HAP-1 (cell line): Measurements from ENCODE around the gene VAC14.
"Not testable (repeated sequence)": the region's sequence is repeated elsewhere in the genome, so short reads cannot be mapped to it uniquely, and the experiment has no call there.

ENCODE experiments used
- DNase-seq, 2 experiments: peaks; one replicate each; pipeline ENCODE4 v3.0.0-alpha.2; 2016 to 2020; ENCODE audit warnings: low spot score in 2 of 2
- H3K27me3 ChIP-seq: fragments of 250-450 bp; sonication (Bioruptor Pico); 2 replicates; pipeline ENCODE4 v1.5.1; 2020; ENCODE audit warnings: low read depth, mild to moderate bottlenecking, moderate library complexity
- H3K36me3 ChIP-seq: fragments of 250-450 bp; sonication (Bioruptor Pico); replicated peaks from 2 replicates; pipeline ENCODE4 v1.5.1; 2020; ENCODE audit warnings: mild to moderate bottlenecking
- H3K4me1 ChIP-seq: fragments of 250-450 bp; sonication (Bioruptor Pico); 2 replicates; pipeline ENCODE4 v1.5.1; 2020; ENCODE audit warnings: mild to moderate bottlenecking
- H3K4me3 ChIP-seq: fragments of 250-450 bp; sonication (Bioruptor Pico); 2 replicates; pipeline ENCODE4 v1.5.1; 2020; ENCODE audit warnings: mild to moderate bottlenecking, moderate library complexity
- H3K9me3 ChIP-seq: fragments of 250-450 bp; sonication (Bioruptor Pico); 2 replicates; pipeline ENCODE4 v1.5.1; 2020; ENCODE audit warnings: mild to moderate bottlenecking, moderate library complexity
- in situ Hi-C: fragments of 300-500 bp; cut with MboI; formaldehyde crosslinking; loops from 3 replicates; pipeline ENCODE4 v1.14.3; 2020; ENCODE audit warnings: low sequenced_read_pairs, inconsistent platforms, mixed read lengths

Gene VAC14

DNA sequence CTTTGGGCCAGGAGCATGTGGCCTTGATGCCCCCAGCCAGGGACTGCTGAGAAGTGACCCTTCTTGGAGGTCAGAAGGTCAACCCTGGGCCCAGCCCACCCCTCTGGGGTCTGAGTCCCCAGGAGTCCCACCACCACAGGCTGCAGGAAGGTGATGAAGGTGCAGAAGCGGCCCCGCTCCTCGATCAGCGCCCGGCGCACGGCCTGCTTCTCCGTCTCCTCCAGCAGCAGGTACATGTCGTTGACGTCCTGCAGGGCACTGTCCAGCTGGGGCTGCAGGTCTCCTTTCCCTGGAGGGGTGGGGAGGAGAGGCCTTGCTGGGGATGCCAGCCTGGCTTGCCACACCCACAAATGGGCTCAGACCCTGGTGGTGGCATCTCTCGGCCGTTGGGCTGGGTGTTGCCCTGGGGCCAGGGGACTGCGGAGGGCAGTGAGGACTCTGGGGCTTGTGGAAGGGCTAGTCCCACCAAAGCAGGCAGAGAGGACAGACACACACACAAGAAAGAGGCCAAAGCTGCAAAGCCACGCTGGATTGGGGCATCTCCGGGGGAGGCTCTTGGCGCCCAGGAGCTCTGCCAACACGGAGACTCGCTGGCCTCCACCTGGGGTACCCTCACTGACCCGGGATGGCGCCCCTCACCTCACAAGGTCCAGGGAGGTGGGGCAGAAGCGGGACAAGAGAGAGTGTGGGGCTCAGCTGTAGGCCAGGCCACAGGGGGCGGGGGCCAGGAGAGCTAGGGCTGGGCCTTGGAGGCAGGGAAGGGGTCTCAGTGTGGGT, 122.6 kb downstream of the VAC14 start:
- Histone ChIP-seq H3K9me3 (no peaks in the 10 kb centered on the region), H3K4me3 (no peak overlapping the region), H3K36me3 (peaks cover 52% of the 10 kb centered on the region), H3K4me1 (no peaks in the 10 kb centered on the region), H3K27me3 (no peaks in the 10 kb centered on the region)
- no peak for DNase-seq
- in situ Hi-C loops, result no loop called here

DNA sequence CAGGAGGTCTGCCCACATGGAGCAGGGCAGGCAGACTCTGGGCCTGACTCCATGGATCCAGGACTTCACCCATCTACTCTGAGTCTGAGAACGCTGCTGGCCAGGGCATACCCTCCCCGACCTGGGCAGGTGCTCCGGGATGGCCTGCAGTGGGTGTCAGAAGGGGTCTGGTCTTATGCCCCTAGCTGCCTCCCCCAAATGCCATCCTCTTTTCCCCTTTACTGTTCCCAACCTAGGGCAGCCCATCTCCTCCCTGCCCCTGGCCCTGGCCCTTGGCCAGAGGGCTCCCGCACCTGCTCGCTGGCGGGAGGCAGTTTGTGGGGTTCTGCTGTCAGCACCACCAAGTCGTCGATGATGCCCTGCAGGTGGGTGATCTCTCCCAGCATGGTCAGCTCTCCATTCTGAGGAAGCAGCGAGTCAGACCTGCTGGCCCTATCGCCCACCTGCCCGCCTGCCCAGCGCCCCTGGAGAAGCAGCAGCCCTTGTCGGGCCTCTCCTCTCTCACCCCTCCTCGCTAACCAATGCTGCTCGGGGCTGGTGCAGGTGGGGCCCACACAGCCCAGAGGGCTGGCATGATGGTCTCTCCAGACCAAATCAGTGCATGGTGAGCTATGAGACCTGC, 123.3 kb downstream of the VAC14 start:
- Histone ChIP-seq H3K4me1 (no peaks in the 10 kb centered on the region), H3K4me3 (no peak overlapping the region), H3K27me3 (no peaks in the 10 kb centered on the region), H3K9me3 (no peaks in the 10 kb centered on the region), H3K36me3 (peaks cover 58% of the 10 kb centered on the region)
- no peak for DNase-seq
- in situ Hi-C loops, result no loop called here

DNA sequence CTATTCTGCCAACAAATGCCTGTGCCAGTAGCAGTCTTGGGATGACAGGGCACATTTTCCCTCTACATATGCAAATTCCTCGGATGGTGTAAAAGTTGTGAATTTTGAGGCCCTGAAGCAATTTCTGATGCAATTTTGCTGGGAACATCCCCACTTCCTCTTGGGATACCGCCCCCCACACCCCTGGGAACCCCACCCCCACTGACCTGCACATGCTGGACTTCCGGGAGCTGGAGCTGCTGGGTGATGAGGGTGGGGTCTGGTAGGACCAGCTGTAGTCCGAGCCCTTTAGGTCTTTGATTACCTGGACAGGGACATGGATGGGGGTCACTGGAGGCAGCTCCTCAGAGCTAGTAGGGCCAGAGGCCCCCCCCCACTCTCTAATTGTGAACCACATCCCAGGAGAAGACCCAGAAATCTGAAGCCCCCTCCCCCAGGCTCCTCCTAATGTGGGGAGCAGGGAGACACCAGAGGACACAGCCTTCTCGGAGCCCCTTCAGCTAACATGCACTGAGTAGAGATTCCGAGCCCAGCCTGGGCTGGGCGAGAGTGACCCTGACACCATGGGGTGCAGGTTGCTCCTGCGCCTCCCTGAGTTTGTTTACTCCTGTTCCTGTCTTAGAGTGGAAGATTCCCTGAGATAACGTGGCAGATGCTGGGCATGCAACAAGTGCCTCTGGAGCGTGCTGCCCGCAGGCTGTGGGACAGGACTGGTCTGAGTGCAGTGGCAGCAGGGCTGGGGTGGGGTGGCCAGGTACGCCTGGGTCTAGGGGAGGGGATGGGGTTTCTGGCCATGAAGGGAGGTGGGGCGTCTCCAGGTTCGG, 124.1 kb downstream of the VAC14 start:
- no peak for DNase-seq
- H3K27me3 ChIP-seq, result no peaks in the 10 kb centered on the region
- H3K4me1 ChIP-seq, result no peaks in the 10 kb centered on the region
- no peaks in the 10 kb centered on the region for H3K9me3 ChIP-seq
- in situ Hi-C loops, result no loop called here
- H3K4me3 ChIP-seq, result no peak overlapping the region
- H3K36me3 ChIP-seq, result peaks cover 58% of the 10 kb centered on the region

DNA sequence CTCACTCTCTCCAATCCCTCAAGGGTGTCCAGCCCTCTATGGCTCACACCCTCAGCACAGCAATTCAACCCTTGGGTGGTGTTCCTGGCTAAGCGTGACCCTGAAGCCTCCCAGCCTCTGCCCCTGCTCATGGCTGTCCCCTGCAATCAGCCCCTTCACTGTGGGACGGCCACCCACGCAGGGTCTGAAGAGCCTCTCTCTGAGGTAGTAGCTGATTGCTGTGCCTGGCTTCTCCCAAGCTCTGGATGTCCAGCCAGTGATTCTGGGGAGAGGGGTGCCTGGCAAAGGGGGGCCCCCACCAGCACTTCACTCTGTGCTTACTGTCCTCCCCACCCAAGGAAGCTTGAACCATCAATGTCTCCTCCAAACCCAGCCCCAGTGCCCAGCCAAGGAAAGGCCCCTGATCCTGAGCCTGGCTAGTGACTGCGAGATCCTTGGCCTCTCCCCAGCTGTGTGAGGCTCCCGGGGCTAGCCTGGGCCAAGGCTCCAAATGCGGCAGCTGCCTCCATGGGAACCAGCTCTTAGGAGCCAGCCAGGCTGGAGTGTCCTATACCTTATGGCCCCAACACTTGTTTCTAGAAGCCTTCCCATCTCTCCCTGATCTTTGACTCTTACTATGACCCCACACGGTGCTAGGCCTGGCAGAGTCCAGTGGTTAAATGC, 125.0 kb downstream of the VAC14 start:
- Histone ChIP-seq H3K4me1 (no peaks in the 10 kb centered on the region), H3K4me3 (no peak overlapping the region), H3K9me3 (no peaks in the 10 kb centered on the region), H3K36me3 (peaks cover 64% of the 10 kb centered on the region), H3K27me3 (no peaks in the 10 kb centered on the region)
- no peak for DNase-seq
- in situ Hi-C loops, result no loop called here

DNA sequence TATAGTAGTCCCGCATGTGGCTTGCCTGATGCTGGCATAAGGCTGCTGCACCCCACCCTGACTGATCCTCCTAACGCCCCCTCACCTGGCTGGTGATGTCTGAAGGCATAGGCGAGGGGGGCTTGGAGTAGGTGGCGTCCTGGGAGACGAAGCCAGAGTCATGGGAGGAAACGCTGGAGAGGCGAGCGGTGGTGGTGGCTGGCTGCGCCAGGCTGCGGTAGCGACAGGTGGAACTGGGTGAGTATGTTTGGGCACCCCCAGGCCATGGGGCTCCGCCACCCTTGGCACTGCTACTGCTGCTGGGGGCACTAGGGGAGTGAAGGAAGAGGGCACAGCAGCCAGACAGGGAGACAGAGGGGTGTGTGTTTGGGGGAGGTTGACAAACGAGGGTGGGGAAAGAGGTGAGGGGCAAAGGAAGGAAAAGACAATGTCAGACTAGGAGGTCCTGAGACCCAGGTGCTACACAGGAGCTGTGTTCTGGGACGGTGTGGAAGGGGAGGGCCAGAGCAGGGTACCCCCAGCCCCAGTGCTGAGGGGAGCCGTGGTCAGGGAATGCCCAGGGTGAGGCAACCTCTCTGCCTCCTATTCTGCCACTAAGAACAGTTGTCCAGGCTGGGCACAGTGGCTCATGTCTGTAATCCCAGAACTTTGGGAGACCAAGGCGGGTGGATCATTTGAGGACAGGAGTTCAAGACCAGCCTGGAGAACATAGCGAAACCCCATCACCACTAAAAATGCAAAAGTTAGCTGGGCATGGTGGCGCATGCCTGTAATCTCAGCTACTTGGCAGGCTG, 126.5 kb downstream of the VAC14 start:
- no peaks in the 10 kb centered on the region for H3K9me3 ChIP-seq
- H3K27me3 ChIP-seq, result no peaks in the 10 kb centered on the region
- DNase-seq, result no peak
- in situ Hi-C loops, result no loop called here
- no peak overlapping the region for H3K4me3 ChIP-seq
- H3K4me1 ChIP-seq, result no peaks in the 10 kb centered on the region
- H3K36me3 ChIP-seq, result peaks cover 69% of the 10 kb centered on the region

DNA sequence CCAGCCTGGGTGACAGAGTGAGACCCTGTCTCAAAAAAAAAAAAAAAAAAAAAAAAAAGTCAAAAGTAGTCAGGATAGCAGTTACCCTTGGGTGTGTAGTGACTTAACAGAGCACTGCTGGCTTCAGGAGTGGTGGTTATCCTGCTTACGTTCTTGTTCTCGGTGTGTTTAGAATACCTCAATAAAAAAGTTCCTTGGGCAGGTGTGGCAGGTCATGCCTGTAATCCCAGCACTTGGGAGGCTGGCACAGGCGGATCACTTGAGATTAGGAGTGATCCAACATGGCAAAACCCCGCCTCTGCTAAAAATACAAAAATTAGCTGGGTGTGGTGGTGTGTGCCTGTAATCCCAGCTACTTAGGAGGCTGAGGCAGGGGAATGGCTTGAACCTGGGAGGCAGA, 130.0 kb downstream of the VAC14 start:
- H3K4me1 ChIP-seq, H3K9me3 ChIP-seq, H3K27me3 ChIP-seq, in situ Hi-C loops, H3K4me3 ChIP-seq, DNase-seq: not testable (repeated sequence)
- peaks cover 58% of the 10 kb centered on the region for H3K36me3 ChIP-seq

DNA sequence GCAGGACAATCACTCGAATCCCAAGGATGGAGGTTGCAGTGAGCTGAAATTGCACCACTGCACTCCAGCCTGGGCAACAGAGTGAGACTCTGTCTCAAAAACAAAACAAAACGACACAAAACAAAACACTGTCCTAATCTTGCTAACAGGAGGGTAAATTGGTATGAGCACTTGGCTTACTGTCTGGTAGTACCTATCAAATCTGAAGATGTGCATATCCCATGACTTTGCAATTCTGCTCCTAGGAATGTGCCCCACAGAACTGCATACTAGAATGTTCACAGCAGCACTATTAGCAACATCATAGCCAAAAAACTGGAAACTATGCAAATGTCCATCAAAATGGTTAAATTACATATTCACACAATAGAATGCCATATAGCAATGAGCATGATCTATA, 130.8 kb downstream of the VAC14 start:
- no peaks in the 10 kb centered on the region for H3K9me3 ChIP-seq
- no peak overlapping the region for H3K4me3 ChIP-seq
- no peaks in the 10 kb centered on the region for H3K4me1 ChIP-seq
- in situ Hi-C loops, result no loop called here
- H3K27me3 ChIP-seq, result no peaks in the 10 kb centered on the region
- no peak for DNase-seq
- H3K36me3 ChIP-seq, result peaks cover 58% of the 10 kb centered on the region

DNA sequence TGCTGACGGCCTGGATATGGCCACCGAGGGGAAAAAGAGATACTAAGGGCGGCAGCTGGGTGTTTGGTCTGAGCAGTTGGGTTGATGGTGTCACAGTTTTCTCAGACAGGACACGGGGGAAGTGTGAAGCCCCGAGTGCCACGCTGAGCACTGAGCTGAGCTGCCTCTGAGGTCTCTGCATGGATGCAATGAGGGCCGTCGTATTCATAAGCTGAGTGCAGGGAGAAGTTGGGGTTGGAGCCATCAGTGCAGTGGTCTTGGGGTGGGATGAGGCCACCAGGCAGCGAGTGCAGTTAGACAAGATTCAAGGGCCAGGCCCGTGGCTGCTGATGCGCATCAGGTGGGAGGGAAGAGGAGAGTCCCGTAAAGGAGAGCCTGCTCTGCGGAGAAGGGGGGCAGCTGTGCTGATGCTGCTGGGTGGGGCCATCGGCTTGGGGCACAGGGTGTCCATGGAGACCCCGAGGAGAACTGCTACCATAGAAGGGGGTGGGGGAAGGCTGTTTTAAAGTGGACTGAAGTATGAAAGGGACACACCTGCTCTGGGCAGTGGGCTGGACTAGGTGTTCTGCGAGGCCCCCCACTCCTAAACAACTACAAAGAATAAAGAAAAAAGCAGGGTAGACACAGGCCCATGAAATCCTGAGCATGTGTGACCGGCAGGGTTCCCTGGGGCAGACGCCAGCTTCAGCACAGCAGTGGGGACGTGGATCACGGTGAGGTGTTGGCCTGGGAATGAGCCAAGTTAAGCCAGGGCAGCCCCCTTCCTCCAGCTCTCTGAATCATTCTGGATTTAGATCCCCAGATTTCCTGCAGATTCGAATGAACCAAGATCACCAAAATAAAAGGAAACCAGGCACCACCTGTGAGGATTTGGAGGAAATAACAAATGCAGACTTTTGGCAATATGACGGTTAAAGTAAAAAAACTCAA, 134.9 kb downstream of the VAC14 start:
- H3K36me3 ChIP-seq, result peaks cover 48% of the 10 kb centered on the region
- no peaks in the 10 kb centered on the region for H3K9me3 ChIP-seq
- H3K27me3 ChIP-seq, result no peaks in the 10 kb centered on the region
- no peak for DNase-seq
- in situ Hi-C loops, result no loop called here
- no peaks in the 10 kb centered on the region for H3K4me1 ChIP-seq
- H3K4me3 ChIP-seq, result no peak overlapping the region

DNA sequence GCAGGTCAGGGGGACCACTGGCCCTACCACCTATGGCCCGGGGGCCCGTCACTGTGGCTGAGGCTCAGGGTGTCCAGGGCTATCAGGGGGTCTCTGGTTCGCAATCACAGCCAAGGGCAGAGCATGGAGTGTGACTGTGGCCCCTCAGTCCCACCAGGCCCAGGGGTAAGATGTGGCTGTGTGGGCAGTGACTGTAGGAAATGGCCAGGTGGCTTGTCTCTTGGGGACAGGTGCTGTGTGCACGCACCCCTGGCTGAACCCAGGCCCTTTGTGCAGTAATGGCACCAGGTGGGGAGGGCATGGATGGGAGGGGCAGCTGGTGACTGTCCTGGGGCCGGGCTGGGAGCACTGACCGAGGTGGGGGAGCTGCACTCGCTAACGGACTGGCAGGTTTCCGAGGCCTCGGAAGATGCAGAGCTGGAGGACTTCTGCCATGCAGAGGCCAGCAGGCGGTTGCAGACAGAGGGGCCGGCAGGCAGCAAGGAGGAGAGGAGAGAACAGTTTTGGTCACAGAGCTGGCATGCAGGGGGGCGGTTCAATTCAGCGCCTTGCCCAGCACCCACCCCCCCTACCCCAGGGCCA, 135.8 kb downstream of the VAC14 start:
- Histone ChIP-seq H3K27me3 (no peaks in the 10 kb centered on the region), H3K36me3 (peaks cover 42% of the 10 kb centered on the region), H3K4me3 (no peak overlapping the region), H3K4me1 (no peaks in the 10 kb centered on the region), H3K9me3 (no peaks in the 10 kb centered on the region)
- DNase-seq, result no peak
- in situ Hi-C loops, result no loop called here

DNA sequence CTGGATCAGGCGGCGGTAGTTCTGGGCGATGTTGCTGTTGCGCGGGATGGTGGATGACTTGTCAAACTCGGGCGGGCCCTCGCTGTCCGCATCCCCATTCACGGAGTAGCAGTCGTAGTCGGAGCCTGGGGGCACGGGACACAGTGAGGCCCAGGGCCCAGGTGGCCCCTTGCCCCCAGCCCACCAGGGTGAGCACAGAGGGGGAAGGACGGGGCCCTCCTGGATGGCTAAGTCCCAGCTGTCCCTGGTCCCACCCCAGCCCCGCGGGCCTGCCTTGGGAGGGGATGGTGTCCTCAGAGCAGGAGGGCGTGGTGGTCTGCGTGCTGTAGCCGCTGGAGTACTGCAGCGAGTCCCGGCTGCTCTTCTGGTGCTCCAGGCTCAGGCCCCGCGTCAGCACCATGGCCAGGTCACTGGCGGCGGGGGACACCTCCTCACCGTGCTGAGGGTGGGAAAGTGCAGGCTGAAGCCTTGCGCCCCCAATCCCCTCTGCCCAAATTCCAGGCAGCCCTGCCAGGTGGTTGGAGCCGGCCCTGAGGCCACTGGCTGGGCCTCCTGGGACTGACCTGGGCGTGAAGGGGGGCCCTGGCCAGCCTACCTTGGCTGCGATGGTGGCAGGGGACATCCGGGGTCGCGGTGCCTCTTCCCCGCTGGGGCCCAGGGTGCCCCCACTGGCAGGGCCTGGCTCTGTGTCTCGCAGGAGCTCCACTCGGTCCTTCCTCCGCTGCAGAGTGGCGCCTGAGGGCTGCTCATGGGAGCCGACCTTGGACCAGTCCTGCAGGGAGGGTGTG, 136.4 kb downstream of the VAC14 start:
- no peaks in the 10 kb centered on the region for H3K9me3 ChIP-seq
- in situ Hi-C loops, result no loop called here
- H3K36me3 ChIP-seq, result peaks cover 37% of the 10 kb centered on the region
- no peak for DNase-seq
- H3K4me3 ChIP-seq, result no peak overlapping the region
- H3K4me1 ChIP-seq, result no peaks in the 10 kb centered on the region
- no peaks in the 10 kb centered on the region for H3K27me3 ChIP-seq

DNA sequence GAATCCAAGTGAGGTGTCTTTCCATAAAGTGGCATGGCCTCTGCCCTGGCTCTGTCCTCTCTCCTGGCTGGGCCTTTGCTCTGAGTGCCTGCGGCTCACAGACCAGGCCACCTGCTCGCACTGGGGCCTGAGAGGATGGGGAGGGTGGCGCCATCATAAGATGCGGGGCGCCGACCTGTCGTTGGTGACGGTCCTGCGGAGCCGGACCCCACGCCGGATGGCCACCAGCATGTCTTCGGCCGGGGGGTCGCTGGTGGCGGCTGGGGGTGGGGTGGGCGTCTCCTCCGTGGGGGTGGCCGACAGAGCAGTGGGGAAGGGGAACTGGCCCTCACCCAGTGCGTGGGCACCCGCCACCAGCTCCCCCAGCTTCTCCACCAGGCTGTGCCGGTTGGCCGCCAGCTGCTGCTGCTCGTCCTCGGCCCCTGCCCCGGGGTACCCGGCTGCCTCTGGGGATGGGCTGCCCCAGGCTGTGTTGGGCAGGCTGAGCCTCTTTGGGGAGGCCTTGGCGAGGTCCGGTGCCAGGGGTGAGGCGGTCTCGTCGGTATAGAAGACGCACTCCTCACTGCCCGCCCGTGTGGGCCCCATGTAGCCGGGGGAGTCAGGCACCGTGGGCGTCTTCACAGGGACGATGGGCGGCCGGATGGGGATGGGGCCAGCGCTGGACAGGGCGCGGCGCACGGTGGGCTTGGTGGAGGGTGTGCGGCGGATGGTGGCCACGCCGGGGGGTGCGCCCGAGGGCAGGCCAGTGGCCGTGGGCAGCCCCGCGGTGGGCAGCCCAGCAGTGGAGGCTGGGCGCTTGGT, 137.2 kb downstream of the VAC14 start:
- Histone ChIP-seq H3K27me3 (no peaks in the 10 kb centered on the region), H3K4me3 (no peak overlapping the region), H3K36me3 (peaks cover 30% of the 10 kb centered on the region), H3K9me3 (no peaks in the 10 kb centered on the region), H3K4me1 (no peaks in the 10 kb centered on the region)
- in situ Hi-C loops, result no loop called here
- DNase-seq, result no peak
